NCI-H226 (cell line): ENCODE results near the gene DRAXIN.

ENCODE experiments used
- DNase-seq: peaks from one replicate; pipeline ENCODE4 v3.0.0-alpha.2; 2015

Gene DRAXIN

DNA sequence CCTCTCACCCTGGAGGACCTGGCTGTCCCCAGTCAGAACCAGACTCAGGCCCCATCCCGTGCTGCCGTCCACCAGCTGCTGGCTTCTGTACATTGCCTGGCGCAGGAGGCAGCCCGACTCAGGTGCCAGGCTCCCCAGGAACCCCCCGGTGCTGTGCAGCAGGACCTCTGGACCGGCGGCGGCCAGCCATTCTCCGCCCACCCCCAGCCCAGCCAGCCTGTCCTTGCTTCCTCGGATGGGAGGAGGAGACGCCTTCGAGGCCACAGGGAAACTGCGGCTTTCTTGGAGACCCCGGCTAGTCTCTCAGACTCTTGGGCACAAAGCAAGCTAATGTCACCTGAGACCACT, 74.9 kb downstream of the DRAXIN start:
- no peak for DNase-seq

DNA sequence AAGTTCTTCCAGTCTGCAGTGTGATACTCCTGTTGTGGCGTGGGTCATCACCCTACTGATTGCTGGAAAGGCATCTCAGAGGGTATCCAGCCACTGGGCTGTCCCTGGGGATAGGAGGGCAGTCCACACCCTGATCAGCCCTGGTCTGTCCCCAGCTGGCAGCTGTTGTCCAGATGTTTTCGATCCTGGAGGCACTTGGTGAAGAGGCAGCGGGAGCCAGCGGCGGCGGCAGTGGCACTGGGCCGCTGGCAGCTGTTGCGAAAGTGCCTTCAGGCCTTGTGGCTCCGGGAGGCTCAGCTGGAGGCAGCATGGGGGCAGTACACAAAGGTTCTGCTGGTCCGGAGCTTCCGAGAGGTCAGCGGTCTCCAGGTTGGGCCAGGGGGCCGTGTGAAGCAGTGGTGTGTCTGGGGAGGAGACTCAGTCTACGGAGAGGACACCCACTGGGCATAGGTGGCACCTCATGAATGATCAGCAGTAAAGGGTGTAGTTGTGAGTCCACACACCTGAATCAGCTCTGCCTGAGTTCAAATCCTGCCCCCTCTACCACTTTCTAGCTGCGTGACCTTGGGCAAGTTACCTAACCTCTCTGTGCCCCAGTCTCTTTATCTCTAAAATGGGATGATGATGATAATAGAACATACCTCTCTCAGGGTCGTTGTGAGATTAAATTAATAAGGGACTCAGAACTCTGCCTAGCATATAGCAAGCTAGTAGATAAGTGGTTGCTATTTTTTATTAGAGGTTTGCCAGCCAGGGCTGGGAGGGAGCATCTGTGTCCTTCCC, 76.6 kb downstream of the DRAXIN start:
- no peak for DNase-seq

DNA sequence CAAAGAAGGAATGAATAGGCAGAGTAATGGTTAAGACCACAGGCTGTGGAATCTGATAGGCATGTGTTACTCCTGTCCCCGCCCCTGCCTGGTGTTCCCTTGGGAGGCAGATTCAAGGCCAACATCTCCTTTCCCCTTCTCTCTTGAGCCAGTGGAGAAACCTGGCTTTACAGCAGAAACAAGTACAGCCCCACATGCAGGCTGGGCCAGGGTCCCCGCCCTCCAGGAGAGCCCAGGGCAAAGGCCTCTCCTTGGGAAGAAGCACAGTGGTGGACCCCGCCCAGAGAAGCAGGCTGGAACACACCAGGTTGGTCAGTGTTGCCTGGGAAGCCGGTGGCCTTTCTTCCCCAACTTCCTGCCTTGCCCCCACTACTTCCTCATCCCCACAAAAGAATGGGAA, 77.3 kb downstream of the DRAXIN start:
- no peak for DNase-seq

DNA sequence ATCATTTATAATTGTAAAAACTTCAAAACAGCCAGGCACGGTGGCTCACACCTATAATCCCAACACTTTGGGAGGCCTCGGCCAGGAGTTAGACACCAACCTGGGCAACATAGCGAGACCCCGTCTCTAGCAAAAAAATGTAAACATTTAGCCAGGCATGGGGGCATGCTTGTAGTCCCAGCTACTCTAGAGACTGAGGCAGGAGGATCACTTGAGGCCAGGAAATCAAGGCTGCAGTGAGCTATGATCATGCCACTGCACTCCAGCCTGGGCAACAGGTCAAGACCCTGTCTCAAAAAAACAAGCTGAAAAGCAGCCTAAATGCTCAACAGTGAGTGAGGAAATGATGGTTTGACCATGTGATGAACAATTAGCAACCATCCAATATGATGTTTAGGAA, 77.8 kb downstream of the DRAXIN start:
- DNase-seq = no peak

DNA sequence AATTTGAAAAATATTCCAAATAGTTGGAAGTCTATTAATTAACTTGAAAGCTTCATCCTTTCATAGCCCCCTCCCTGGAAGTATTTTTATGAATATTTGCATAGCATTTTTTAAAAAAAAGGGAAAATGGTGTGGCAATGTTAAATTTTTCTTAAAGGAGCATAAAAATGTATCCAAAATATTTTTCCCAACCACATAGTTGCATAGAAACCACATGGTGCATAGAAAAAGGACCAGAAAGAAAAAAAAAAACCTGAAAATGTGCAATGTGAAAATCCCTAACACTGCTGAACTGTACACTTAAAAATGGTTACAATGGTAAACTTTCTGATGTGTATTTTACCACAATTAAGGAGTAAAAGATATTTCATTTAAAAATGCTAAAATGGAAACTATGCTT, 78.5 kb downstream of the DRAXIN start:
- DNase-seq = no peak

DNA sequence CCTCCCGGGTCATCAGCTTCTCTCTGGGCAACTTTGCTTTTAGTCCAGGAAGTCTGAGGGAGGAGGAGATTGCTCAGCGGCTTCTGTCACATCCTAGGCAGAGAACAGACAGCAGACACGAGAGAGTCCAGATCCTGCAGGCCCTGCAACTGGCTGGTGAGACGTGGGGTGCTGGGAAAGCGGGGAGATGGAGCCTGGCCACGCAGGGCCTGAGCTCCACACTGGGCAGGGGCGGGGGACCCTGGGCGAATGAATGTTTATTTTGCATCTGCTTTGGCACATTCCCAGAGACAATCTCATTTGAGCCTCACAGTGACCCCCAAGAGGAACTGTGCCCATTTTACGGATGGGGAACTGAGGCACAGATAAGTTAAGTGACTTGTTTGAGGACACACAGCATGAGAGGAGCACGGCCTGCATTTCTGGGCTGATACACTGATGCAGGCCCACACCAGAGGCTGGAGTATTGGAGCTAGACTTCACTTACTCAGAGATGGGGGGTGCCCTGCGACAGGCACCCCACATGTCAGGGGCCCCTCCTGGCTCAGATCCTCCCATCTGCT, 80.1 kb downstream of the DRAXIN start:
- no peak for DNase-seq

DNA sequence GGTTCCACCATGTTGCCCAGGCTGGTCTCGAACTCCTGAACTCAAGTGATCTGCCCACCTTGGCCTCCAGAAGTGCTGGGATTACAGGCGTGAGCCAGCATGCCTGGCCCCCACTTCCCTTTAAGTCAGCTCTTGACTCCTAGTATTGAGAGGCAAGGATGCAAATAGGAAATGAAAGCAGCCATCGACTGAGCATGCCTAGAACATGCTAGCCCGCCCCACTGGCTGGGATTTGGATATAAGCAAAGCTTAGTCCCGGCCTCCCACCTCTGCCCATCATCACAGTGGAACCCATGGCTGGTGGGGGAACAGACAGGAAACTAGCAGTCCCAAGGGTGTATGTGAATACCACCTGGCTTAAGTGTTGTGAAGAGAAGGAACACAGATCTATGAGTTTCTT, 80.9 kb downstream of the DRAXIN start:
- DNase-seq = no peak

DNA sequence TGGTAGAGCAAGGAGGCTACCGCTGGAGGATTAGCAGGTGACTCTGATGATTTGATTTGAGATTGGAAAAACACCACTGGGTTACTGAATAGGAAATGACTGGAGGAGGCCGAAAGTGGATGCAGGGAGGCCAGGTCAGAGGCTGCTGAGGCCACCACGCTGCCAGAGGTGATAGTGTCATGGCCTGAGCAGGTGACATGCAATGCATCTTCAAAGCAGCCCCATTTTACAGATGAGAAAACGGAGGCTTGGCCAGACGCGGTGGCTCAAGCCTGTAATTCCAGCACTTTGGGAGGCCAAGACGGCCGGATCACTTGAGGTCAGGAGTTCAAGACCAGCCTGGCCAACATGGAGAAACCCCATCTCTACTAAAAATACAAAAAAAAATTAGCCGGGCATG, 83.2 kb downstream of the DRAXIN start:
- no peak for DNase-seq
